Activated T-helper 1 cell treated with anti-CD3 and anti-CD28 coated beads, Interleukin-12 subunit alpha, Interleukin-12 subunit beta, Interleukin-2, Interleukin-4 antibody, amounts not matched to agents 30 ng/mL and 10 ng/mL and 1 ng/mL, durations not matched to agents 14 hours and 24 hours and 36 hours (primary cell): ENCODE results near the gene PIEZO1. TPM values are rescaled to one million over a fixed set of nuclear protein-coding genes. Genes with fewer than 3 reads are reported as not detected.

ENCODE experiments used
- DNase-seq: peaks from one replicate; pipeline ENCODE4 v3.0.0; 2021; ENCODE audit warnings: low spot score
- H3K27ac Mint-ChIP-seq: one replicate; pipeline ENCODE4 v1.8.0; 2021; ENCODE audit warnings: mild to moderate bottlenecking, mixed read lengths
- H3K27me3 Mint-ChIP-seq: one replicate; pipeline ENCODE4 v1.8.0; 2022; ENCODE audit warnings: mild to moderate bottlenecking, moderate library complexity, mixed read lengths; ENCODE audit not compliant: insufficient read depth
- H3K36me3 Mint-ChIP-seq: one replicate; pipeline ENCODE4 v1.8.0; 2021; ENCODE audit warnings: low read depth, mixed read lengths
- H3K4me1 Mint-ChIP-seq: one replicate; pipeline ENCODE4 v1.8.0; 2021; ENCODE audit warnings: low read depth, mixed read lengths
- H3K4me3 Mint-ChIP-seq: one replicate; pipeline ENCODE4 v1.8.0; 2021; ENCODE audit warnings: mild to moderate bottlenecking, moderate library complexity, mixed read lengths
- H3K9me3 Mint-ChIP-seq: one replicate; pipeline ENCODE4 v1.8.0; 2021; ENCODE audit warnings: mixed read lengths
- intact Hi-C: fragments of 100-400 bp; cut with micrococcal nuclease; formaldehyde crosslinking; loops from one replicate; pipeline ENCODE4 v1.15.1; 2024
- total RNA-seq: library from RNA; stranded (reverse); gene quantifications from 2 replicates; pipeline ENCODE4 v1.2.3, GENCODE V29; 2022

PIEZO1 gene
- total RNA-seq, 1 donor from 2014 or later, result 217 TPM

DNA sequence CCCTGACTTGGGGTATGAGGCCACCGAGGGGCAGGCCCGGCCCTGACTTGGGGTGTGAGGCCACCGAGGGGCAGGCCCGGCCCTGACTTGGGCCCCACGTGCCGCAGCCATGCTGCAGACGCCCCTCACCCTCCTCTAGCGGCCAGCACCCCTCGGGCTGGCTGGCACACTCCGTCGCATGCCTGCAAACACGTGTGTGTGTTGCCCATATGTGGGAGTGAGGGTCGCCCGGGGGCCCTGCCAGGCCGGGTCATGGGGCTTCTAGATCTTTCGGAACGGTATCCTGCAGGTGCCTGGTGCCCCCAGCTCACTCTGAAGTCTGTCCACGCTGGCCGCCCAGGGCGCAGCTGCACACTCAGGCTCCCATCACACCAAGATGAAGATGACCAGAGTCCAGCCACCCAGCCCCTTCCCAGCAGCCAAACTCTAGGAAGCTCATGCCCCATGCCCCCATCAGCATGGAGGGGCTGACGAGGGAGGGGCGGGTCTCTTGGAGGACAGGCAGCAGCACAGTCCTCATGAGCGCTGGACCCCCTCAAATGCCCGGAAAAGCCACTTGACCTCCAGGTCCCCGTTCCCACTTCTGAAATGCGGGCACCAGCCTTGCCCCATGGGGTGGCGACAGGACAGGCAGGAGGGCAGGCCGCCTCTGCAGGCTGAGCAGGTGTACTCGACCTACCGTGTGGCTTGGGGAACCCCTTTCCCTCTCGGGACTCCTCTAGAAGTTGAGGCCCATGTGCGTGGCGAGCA is 44.9 kb downstream of the PIEZO1 start:
- Mint-ChIP-seq H3K4me1 (no peaks in the 10 kb centered on the region), H3K4me3 (no peak overlapping the region), H3K27me3 (no peaks in the 10 kb centered on the region), H3K27ac (no peak overlapping the region), H3K36me3 (no peaks in the 10 kb centered on the region), H3K9me3 (no peaks in the 10 kb centered on the region)
- DNase-seq, result no peak
- intact Hi-C loops, result no loop called here

DNA sequence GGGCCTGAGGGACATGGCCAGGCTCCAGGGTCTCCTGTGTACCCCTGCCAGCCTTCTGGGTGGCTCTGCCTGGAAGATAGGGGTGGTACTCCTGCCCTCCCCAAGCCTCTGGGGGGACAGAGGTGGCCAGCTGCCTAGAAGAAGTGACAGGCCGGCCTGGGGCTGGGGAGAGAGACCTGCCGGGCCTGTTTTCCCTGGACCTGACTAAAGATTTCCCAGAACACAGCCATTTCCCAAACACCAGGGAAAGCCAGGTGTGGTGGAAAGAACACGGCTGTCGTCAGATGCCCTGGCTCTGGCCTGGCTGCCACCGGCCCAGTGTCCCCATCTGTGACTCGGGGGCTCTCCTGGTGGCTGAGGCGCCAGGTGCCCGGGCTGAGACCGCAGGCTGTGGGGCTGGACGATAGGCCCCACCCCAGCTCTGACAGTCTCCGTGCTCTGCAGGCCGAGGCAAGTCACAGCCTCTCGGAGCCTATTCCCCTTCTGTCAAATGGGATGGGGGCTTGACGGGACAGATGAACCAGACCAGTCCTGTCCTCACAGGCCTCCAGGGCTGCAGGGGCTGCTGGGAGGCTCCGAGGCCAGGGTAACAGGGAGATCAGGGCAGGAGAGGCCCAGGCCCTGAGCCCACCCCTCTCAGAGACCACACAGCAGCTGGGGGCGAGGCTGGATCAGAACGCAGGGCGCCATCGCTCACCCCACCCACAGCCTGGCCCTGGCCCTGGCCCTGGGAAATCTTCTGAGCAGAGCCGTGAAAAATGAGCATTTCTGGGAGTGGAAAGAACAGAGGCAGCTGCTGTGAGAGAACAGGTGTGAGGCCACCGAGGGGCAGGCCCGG is 45.7 kb downstream of the PIEZO1 start:
- no peaks in the 10 kb centered on the region for H3K27me3 Mint-ChIP-seq
- H3K36me3 Mint-ChIP-seq, result no peaks in the 10 kb centered on the region
- no peaks in the 10 kb centered on the region for H3K9me3 Mint-ChIP-seq
- intact Hi-C loops, result no loop called here
- no peaks in the 10 kb centered on the region for H3K4me1 Mint-ChIP-seq
- no peak overlapping the region for H3K27ac Mint-ChIP-seq
- H3K4me3 Mint-ChIP-seq, result no peak overlapping the region
- DNase-seq, result no peak

DNA sequence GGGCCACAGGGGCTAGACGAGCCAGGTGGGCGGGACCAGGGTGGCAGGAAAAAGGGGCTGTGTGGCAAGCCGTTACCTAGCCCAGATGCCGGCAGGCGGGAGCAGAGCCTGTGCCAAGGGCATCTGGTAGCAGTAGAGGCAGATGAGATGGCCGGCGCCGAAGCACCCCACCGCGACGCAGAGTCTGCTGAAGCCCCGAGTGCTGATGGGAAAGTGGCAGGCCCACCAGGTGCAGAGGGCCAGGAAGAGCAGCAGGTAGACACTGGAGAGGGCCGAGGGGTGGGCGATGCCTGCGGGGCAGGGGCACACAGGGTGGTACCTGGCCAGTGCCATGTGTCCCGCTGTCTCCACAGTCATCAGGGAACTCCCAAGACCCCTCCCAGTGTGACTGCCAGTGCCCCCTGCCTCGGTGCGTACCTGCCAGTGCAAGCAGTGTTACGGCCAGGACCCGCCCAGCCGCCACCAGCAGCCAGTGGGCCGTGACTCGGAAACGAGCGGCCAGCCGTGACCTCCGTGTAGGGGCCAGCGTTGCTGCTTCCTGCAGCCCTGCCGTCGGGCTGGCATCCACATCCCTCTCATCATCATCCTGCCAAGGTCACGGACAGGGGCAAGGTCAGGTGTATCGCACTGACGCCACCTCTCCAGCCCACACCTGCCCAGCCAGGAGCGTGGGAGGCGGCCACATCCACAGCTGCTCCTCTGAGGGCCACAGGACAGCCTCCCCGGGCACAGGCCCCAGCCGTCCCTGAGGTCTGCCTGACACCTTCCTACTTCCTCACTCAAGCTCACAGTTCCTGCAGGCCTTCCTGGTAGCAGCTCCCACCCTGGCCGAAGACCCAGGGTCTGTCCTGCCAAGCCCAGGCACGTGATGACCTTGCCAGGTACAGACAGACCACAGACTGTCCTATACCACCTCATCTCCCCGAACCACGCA is 46.6 kb downstream of the PIEZO1 start:
- Mint-ChIP-seq H3K27me3 (no peaks in the 10 kb centered on the region), H3K9me3 (no peaks in the 10 kb centered on the region), H3K36me3 (no peaks in the 10 kb centered on the region), H3K27ac (no peak overlapping the region), H3K4me1 (no peaks in the 10 kb centered on the region), H3K4me3 (no peak overlapping the region)
- intact Hi-C loops, result no loop called here
- no peak for DNase-seq

DNA sequence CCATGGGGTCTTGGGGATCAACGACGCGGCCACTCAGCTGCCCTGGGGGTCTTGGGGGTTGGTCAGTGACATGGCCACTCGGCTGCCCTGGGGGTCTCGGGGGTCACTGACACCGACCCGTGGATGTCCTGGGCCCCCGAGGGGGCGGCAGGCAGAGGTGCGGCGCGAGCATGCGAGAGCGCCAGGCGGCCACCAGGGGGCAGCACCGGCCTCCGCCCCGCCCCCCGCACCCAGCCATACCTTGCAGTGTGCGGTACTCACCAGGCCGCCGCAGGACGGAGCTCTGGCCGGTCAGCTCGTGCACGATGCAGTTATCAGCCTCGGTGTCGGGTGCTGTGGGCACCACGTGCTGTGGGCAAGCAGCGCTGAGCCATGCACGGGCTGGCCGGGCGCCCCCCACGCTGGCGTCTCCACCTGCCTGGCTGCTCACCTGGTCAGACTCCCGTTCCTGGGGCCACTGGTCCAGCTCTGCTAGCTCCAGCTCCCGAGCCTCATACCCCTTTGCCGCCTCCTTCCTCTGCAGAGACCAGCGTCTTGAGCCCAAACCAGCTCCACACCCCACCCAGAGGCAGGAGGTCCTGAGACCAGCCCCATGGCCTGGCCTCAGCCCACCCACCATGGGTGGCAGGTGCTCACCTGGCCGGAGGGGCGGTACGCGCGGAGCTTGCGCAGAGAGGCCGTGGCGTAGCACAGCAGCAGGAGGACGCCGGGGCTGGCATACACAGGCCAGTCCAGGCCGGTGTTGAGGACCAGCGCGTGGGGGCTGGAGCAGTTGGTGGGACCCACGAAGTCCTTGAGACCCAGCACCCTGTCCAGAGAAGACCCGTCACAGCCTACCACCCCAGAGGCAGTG is 47.5 kb downstream of the PIEZO1 start:
- Mint-ChIP-seq H3K36me3 (no peaks in the 10 kb centered on the region), H3K27ac (no peak overlapping the region), H3K4me3 (no peak overlapping the region), H3K9me3 (no peaks in the 10 kb centered on the region), H3K4me1 (no peaks in the 10 kb centered on the region), H3K27me3 (no peaks in the 10 kb centered on the region)
- intact Hi-C loops, result loop anchor here (1.0 to 2.0 kb wide), 6 partner anchors 8 to 479 kb away; partner anchors contain the start of genes CDT1, PIEZO1, TRAPPC2L and ZNF778
- peak; percentile 49 for DNase-seq

DNA sequence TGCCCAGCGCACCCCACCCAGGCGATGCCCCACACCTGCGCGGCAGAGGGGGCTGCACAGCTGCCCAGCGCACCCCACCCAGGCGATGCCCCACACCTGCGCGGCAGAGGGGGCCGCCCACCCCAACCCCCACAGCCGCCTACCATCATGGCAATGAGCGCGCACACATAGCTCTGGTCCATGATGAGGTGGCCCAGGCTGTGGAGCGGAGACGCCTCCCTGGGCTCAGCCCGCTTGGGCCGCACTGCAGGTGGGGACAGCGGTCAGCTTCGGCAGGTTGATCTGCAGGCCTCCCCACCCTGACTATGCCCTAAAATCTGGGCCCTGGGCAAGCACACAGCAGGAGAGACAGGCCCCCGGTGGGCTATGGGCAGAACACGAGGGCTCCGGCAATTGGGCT is 48.5 kb downstream of the PIEZO1 start:
- intact Hi-C loops, result loop anchor here (2.0 kb wide), 1 partner anchor 480 kb away; the partner anchor contains the start of gene ZNF778
- H3K9me3 Mint-ChIP-seq, result no peaks in the 10 kb centered on the region

DNA sequence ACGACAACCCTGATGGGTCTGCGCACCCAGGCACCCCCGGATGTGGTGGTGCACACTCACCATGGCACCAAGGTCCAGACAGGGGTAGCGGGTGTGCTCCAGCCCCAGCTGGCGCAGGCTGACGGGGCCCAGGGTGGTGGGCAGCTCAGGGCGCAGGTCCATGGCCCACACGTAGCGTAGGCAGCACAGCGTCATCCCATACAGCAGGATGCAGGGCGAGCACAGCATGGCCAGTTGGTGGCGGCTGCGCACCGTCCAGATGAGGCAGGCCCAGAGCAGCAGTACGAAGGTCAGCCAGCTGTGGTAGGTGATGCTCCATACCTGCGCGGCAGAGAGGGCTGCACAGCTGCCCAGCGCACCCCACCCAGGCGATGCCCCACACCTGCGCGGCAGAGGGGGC is 48.9 kb downstream of the PIEZO1 start:
- no peak overlapping the region for H3K4me3 Mint-ChIP-seq
- H3K27me3 Mint-ChIP-seq, result no peaks in the 10 kb centered on the region
- H3K36me3 Mint-ChIP-seq, result peaks cover 5% of the 10 kb centered on the region
- H3K27ac Mint-ChIP-seq, result no peak overlapping the region
- intact Hi-C loops, result loop anchor here (2.0 kb wide), 1 partner anchor 481 kb away; the partner anchor contains the start of gene ZNF778
- no peak for DNase-seq
- H3K9me3 Mint-ChIP-seq, result no peaks in the 10 kb centered on the region
- no peaks in the 10 kb centered on the region for H3K4me1 Mint-ChIP-seq

More for the DNA sequence above, 48.5 kb downstream of the PIEZO1 start:
- H3K4me1 Mint-ChIP-seq, result no peaks in the 10 kb centered on the region
- no peaks in the 10 kb centered on the region for H3K27me3 Mint-ChIP-seq
- DNase-seq, result no peak
- H3K36me3 Mint-ChIP-seq, result peaks cover under 1% of the 10 kb centered on the region
- no peak overlapping the region for H3K4me3 Mint-ChIP-seq
- no peak overlapping the region for H3K27ac Mint-ChIP-seq

DNA sequence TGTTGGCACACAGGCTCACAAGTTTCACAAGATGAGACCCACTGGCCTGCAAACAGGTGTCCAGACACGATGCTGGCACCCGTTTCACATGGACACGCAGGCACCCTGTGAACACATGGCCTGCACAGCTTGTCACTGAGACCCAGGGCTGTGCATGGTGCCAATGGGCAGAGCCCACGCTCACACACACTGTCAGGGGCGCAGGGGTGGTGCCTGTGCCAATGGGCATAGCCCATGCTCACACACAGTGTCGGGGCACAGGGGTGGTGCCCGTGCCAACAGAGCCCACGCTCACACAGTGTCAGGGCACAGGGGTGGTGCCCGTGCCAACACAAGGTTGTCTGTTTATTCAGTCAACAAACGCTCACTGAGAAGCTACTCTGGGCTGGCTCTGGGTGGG is 49.4 kb downstream of the PIEZO1 start:
- no peak overlapping the region for H3K4me3 Mint-ChIP-seq

DNA sequence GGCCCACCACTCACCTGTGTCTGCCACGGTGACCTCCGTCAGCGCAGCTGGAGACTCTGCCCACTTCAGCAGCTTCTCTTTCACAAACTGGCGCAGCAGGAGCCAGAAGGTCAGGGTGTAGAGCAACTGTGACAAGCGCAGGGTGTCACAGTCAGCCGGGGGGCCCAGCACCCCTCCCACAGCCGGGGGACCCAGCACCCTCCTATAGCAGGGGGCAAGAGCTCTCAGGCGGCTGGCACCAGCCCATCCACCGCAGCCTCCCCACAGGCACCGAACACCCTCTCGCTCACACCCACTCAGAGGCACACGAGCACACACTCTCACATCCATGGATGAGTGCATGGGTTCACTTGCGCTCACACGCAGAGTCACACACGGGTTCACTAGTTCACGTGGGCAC is 49.9 kb downstream of the PIEZO1 start:
- H3K4me3 Mint-ChIP-seq, result no peak overlapping the region
- intact Hi-C loops, result no loop called here
- H3K9me3 Mint-ChIP-seq, result no peaks in the 10 kb centered on the region
- H3K27me3 Mint-ChIP-seq, result no peaks in the 10 kb centered on the region
- no peak for DNase-seq
- peaks cover 11% of the 10 kb centered on the region for H3K36me3 Mint-ChIP-seq
- no peaks in the 10 kb centered on the region for H3K4me1 Mint-ChIP-seq
- H3K27ac Mint-ChIP-seq, result no peak overlapping the region

More for the DNA sequence above, 49.4 kb downstream of the PIEZO1 start:
- peaks cover 10% of the 10 kb centered on the region for H3K36me3 Mint-ChIP-seq
- no peaks in the 10 kb centered on the region for H3K9me3 Mint-ChIP-seq
- H3K27me3 Mint-ChIP-seq, result no peaks in the 10 kb centered on the region
- intact Hi-C loops, result loop anchor here (2.0 kb wide), 1 partner anchor 481 kb away; the partner anchor contains the start of gene ZNF778
- H3K27ac Mint-ChIP-seq, result no peak overlapping the region
- H3K4me1 Mint-ChIP-seq, result no peaks in the 10 kb centered on the region
- DNase-seq, result no peak

DNA sequence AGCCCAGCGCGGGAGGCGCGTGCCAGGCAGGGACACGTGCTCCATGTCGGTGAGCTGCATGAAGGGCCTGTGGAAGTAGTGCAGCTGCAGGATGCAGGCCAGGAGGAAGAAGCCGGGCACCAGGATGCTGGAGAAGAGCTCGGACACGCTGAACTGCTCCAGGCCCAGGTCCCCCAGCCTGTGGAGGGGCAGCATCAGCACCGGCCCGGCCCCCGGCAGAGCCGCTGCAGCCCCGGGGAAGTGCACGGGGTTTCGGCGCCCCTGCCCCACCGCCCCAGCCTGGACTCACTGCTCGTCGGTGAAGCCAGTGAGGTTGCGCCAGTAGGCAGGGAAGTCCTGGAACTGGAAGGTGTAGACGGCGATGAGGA is 50.7 kb downstream of the PIEZO1 start:
- no peak overlapping the region for H3K4me3 Mint-ChIP-seq
- H3K4me1 Mint-ChIP-seq, result no peaks in the 10 kb centered on the region
- peaks cover 15% of the 10 kb centered on the region for H3K36me3 Mint-ChIP-seq
- H3K27ac Mint-ChIP-seq, result no peak overlapping the region
- intact Hi-C loops, result no loop called here
- no peaks in the 10 kb centered on the region for H3K9me3 Mint-ChIP-seq
- DNase-seq, result no peak
- H3K27me3 Mint-ChIP-seq, result no peaks in the 10 kb centered on the region

DNA sequence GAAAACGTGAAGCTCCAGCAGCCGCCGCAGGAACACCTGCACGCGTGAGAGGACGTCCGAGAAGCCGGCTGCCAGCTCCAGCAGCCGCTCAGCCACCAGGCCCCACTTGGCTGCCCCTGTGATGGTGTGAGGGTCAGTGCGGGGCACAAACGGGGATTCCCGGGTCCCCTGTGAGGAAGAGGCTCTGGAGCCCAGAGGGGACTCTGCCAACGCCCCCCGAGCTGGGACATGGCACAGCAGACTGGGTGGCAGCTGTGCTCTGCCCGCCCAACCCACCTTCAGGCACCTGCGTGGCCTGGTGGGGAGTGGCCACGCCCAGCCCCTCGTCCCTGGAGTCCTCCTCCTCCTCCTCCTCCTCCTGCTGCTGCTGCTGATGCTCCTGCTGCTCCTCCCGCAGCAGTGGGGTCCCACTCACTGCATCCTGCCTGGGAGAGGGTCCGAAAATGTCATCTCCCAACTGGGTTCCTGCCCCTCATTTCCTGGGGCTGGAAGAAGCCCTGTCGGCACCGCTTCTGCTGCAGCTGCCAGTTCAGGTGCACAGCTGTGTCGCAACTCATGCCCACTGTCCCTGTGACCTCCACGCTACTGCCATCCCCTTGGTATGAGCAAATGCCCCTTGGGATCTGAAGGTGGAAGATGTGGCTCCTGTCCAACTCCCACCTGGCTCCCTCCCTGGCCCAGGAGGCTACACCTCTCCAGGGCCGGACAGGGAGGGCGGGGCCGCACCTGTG is 51.2 kb downstream of the PIEZO1 start:
- intact Hi-C loops, result no loop called here
- Mint-ChIP-seq H3K27me3 (no peaks in the 10 kb centered on the region), H3K9me3 (no peaks in the 10 kb centered on the region), H3K4me1 (no peaks in the 10 kb centered on the region), H3K36me3 (peaks cover 15% of the 10 kb centered on the region), H3K4me3 (no peak overlapping the region), H3K27ac (no peak overlapping the region)
- DNase-seq, result no peak

DNA sequence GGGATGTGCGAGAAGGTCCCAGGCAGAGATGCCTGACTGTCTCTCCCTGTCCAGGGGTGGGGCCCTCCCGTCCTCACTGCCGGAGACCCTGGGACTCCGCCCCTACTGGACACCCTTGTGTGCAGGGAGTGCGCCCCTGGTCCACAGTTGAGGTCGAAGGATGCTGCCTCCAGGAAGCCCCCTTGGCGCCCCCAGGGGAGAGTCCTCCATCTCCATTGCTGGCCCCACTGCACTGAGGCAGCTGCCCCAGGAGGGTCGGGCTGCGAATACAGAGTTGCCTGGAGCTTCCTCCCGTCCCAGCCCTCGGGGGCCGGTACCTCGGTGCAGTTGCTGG is 52.1 kb downstream of the PIEZO1 start:
- DNase-seq, result no peak
- Mint-ChIP-seq H3K27ac (no peak overlapping the region), H3K4me1 (no peaks in the 10 kb centered on the region), H3K27me3 (no peaks in the 10 kb centered on the region), H3K36me3 (peaks cover 15% of the 10 kb centered on the region), H3K9me3 (no peaks in the 10 kb centered on the region), H3K4me3 (no peak overlapping the region)
- intact Hi-C loops, result no loop called here
